Activated naive CD4-positive, alpha-beta T cell treated with Interleukin-2 at 50 U/mL for 16 hours (primary cell): ENCODE results near the gene PATE4.

ENCODE experiments used
- DNase-seq: peaks from one replicate; pipeline ENCODE4 v3.0.0-alpha.2; 2020

PATE4 gene

GRCh38 chr11:125887373-125888324, 54.5 kb downstream of the PATE4 start, which contains the start of gene HYLS1:
Gene HYLS1, plus strand, starts transcription at chr11:125887668. Its CDS starts 11,701 bp downstream, at chr11:125899369.
- DNase-seq, result peak; percentile 98
